ENCODE results near the gene MLLT10. TPM values are rescaled to one million over a fixed set of nuclear protein-coding genes. Genes with fewer than 3 reads are reported as not detected.

The MLLT10 gene
- total RNA-seq, 1 donor: 37.6 TPM

GRCh38 chr10:21771219-21771618 lies 237.2 kb downstream of the MLLT10 start:
- Histone ChIP-seq H2AFZ (ENCODE audit: low read length) (no peak overlapping the region), H3K4me3 (ENCODE audit: insufficient read depth, low read length) (no peak overlapping the region), H3K4me1 (ENCODE audit: insufficient read depth, low read length) (no peaks in the 10 kb centered on the region), H3K27me3 (ENCODE audit: insufficient read depth, low read length) (no peaks in the 10 kb centered on the region), H3K9me3 (ENCODE audit: low read depth, low read length) (no peaks in the 10 kb centered on the region), H3K79me2 (ENCODE audit: insufficient read depth, low read length) (no peaks in the 10 kb centered on the region), H3K27ac (ENCODE audit: low read depth, low read length) (no peak overlapping the region), H3K4me2 (ENCODE audit: insufficient read depth, low read length) (no peak overlapping the region), H4K20me1 (ENCODE audit: insufficient read depth, low read length) (no peaks in the 10 kb centered on the region), H3K36me3 (ENCODE audit: insufficient read depth, low read length) (no peaks in the 10 kb centered on the region)
- TF ChIP-seq, protein P1, sequence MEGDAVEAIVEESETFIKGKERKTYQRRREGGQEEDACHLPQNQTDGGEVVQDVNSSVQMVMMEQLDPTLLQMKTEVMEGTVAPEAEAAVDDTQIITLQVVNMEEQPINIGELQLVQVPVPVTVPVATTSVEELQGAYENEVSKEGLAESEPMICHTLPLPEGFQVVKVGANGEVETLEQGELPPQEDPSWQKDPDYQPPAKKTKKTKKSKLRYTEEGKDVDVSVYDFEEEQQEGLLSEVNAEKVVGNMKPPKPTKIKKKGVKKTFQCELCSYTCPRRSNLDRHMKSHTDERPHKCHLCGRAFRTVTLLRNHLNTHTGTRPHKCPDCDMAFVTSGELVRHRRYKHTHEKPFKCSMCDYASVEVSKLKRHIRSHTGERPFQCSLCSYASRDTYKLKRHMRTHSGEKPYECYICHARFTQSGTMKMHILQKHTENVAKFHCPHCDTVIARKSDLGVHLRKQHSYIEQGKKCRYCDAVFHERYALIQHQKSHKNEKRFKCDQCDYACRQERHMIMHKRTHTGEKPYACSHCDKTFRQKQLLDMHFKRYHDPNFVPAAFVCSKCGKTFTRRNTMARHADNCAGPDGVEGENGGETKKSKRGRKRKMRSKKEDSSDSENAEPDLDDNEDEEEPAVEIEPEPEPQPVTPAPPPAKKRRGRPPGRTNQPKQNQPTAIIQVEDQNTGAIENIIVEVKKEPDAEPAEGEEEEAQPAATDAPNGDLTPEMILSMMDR (IDR thresholded peaks at IDR 0.05; ENCODE audit: extremely low read depth, low read depth, low read length): no peak
- DNase-seq (ENCODE audit: insufficient read length, low spot score, missing footprints): no peak

GRCh38 chr10:21776883-21777282 lies 242.9 kb downstream of the MLLT10 start:
- no peak for DNase-seq (ENCODE audit: insufficient read length, low spot score, missing footprints)
- H3K9me3 ChIP-seq (ENCODE audit: low read depth, low read length): no peaks in the 10 kb centered on the region
- H3K27ac ChIP-seq (ENCODE audit: low read depth, low read length): no peak overlapping the region
- H3K4me3 ChIP-seq (ENCODE audit: insufficient read depth, low read length): no peak overlapping the region
- H4K20me1 ChIP-seq (ENCODE audit: insufficient read depth, low read length): no peaks in the 10 kb centered on the region
- H3K36me3 ChIP-seq (ENCODE audit: insufficient read depth, low read length): no peaks in the 10 kb centered on the region
- no peak overlapping the region for H3K4me2 ChIP-seq (ENCODE audit: insufficient read depth, low read length)
- TF ChIP-seq, protein P1 (IDR thresholded peaks at IDR 0.05; ENCODE audit: extremely low read depth, low read depth, low read length): no peak
- H3K27me3 ChIP-seq (ENCODE audit: insufficient read depth, low read length): no peaks in the 10 kb centered on the region
- no peak overlapping the region for H2AFZ ChIP-seq (ENCODE audit: low read length)
- no peaks in the 10 kb centered on the region for H3K79me2 ChIP-seq (ENCODE audit: insufficient read depth, low read length)
- H3K4me1 ChIP-seq (ENCODE audit: insufficient read depth, low read length): no peaks in the 10 kb centered on the region

- no peak for DNase-seq (ENCODE audit: insufficient read length, low spot score, missing footprints)
- TF ChIP-seq, protein P1 (IDR thresholded peaks at IDR 0.05; ENCODE audit: extremely low read depth, low read depth, low read length): no peak
- Histone ChIP-seq H2AFZ (ENCODE audit: low read length) (no peak overlapping the region), H3K4me3 (ENCODE audit: insufficient read depth, low read length) (no peak overlapping the region), H3K9me3 (ENCODE audit: low read depth, low read length) (no peaks in the 10 kb centered on the region), H3K27ac (ENCODE audit: low read depth, low read length) (no peak overlapping the region), H3K79me2 (ENCODE audit: insufficient read depth, low read length) (no peaks in the 10 kb centered on the region), H3K4me1 (ENCODE audit: insufficient read depth, low read length) (no peaks in the 10 kb centered on the region), H3K4me2 (ENCODE audit: insufficient read depth, low read length) (no peak overlapping the region), H3K27me3 (ENCODE audit: insufficient read depth, low read length) (no peaks in the 10 kb centered on the region), H3K36me3 (ENCODE audit: insufficient read depth, low read length) (no peaks in the 10 kb centered on the region), H4K20me1 (ENCODE audit: insufficient read depth, low read length) (no peaks in the 10 kb centered on the region)
Observed at GRCh38 chr10:21791276-21791675, 257.2 kb downstream of the MLLT10 start.

Small RNAs within 50 kb of the gene (small RNA-seq; reads per million reads assigned to genes)
- gene MIR1915 (not detected), gene RN7SKP219 (not detected), gene RNU6-1141P (5.1 reads per million, percentile 87 among the genes with 10 or more reads in this experiment), gene RNU6-306P (not detected)

Other genes with a start within 250 kb of the MLLT10 start
- gene SKIDA1, start 8.6 kb upstream of the MLLT10 start, total RNA-seq: 0.29 and 0.36 TPM in 2 replicates

All from osteoblast (primary cell).